DND-41 (cell line): Measurements from ENCODE around the gene TSC22D2.

Source experiments
- EZH2 ChIP-seq: IDR thresholded peaks from 3 replicates; pipeline ENCODE4 v1.6.1; 2012; ENCODE audit warnings: borderline replicate concordance, low read depth, mild to moderate bottlenecking, moderate library complexity, low read length, inconsistent platforms; ENCODE audit not compliant: severe bottlenecking
- TF ChIP-seq, protein P1 (sequence below): IDR thresholded peaks from 2 replicates; pipeline ENCODE4 v1.5.1; 2012; ENCODE audit warnings: borderline replicate concordance, low read length, moderate library complexity, mild to moderate bottlenecking; ENCODE audit not compliant: poor library complexity, severe bottlenecking; ENCODE audit errors: extremely low read depth

- TF ChIP-seq, protein P1, sequence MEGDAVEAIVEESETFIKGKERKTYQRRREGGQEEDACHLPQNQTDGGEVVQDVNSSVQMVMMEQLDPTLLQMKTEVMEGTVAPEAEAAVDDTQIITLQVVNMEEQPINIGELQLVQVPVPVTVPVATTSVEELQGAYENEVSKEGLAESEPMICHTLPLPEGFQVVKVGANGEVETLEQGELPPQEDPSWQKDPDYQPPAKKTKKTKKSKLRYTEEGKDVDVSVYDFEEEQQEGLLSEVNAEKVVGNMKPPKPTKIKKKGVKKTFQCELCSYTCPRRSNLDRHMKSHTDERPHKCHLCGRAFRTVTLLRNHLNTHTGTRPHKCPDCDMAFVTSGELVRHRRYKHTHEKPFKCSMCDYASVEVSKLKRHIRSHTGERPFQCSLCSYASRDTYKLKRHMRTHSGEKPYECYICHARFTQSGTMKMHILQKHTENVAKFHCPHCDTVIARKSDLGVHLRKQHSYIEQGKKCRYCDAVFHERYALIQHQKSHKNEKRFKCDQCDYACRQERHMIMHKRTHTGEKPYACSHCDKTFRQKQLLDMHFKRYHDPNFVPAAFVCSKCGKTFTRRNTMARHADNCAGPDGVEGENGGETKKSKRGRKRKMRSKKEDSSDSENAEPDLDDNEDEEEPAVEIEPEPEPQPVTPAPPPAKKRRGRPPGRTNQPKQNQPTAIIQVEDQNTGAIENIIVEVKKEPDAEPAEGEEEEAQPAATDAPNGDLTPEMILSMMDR: no peak
- TF ChIP-seq EZH2: no peak
These were observed 100.3 kb downstream of the TSC22D2 start for GRCh38 chr3:150508401-150508800.
